HepG2 (cell line): ENCODE results near the gene TTBK1. TPM values are rescaled to one million over a fixed set of nuclear protein-coding genes. Genes with fewer than 3 reads are reported as not detected.
A peak's percentile ranks its signal among the peaks of the same experiment; 100 is the strongest.

Experiments used
- ARNT2 ChIP-seq: sonication (generic); formaldehyde crosslinking; IDR thresholded peaks from 2 replicates; pipeline ENCODE4 v1.8.0; 2022; ENCODE audit warnings: mild to moderate bottlenecking, low read depth, missing genetic modification reagents, moderate library complexity
- GTF3A ChIP-seq: sonication (generic); formaldehyde crosslinking; conservative IDR thresholded peaks from 2 replicates; pipeline ENCODE4 v1.4.0; 2020; ENCODE audit warnings: mild to moderate bottlenecking, missing genetic modification reagents
- NFIC ChIP-seq: IDR thresholded peaks from 2 replicates; pipeline ENCODE4 v1.6.1; 2012; ENCODE audit warnings: mild to moderate bottlenecking, low read length, inconsistent platforms
- SP2 ChIP-seq: sonication (generic); formaldehyde crosslinking; IDR thresholded peaks from 2 replicates; pipeline ENCODE4 v1.5.1; 2020; ENCODE audit warnings: mild to moderate bottlenecking, missing genetic modification reagents
- TERF1 ChIP-seq: sonication (generic); formaldehyde crosslinking; IDR thresholded peaks from 2 replicates; pipeline ENCODE4 v1.8.0; 2022; ENCODE audit warnings: mild to moderate bottlenecking, missing genetic modification reagents, moderate library complexity
- ZBTB7B ChIP-seq: sonication (generic); formaldehyde crosslinking; IDR thresholded peaks from 2 replicates; pipeline ENCODE4 v1.4.0; 2020; ENCODE audit warnings: missing genetic modification reagents
- ZKSCAN1 ChIP-seq: fragments of 150-350 bp; IDR thresholded peaks from 2 replicates; pipeline ENCODE4 v1.6.1; 2014; ENCODE audit warnings: low read length
- ZNF513 ChIP-seq: sonication (generic); formaldehyde crosslinking; conservative IDR thresholded peaks from 2 replicates; pipeline ENCODE4 v1.5.0; 2020; ENCODE audit warnings: missing genetic modification reagents
- ZNF619 ChIP-seq: sonication (generic); formaldehyde crosslinking; IDR thresholded peaks from 2 replicates; pipeline ENCODE4 v1.4.0; 2020; ENCODE audit warnings: mild to moderate bottlenecking, missing genetic modification reagents
- ZNF652 ChIP-seq: IDR thresholded peaks from 2 replicates; pipeline ENCODE4 v1.6.1; 2016; ENCODE audit warnings: low read depth, borderline replicate concordance
- ZNF780A ChIP-seq: sonication (generic); formaldehyde crosslinking; IDR thresholded peaks from 2 replicates; pipeline ENCODE4 v1.8.0; 2022; ENCODE audit warnings: mild to moderate bottlenecking, missing genetic modification reagents, moderate library complexity
- ZNF839 ChIP-seq: sonication (generic); formaldehyde crosslinking; IDR thresholded peaks from 2 replicates; pipeline ENCODE4 v1.4.0; 2020; ENCODE audit warnings: missing genetic modification reagents, mild to moderate bottlenecking, borderline replicate concordance
- ZSCAN20 ChIP-seq: sonication (generic); formaldehyde crosslinking; IDR thresholded peaks from 2 replicates; pipeline ENCODE4 v1.4.0; 2020; ENCODE audit warnings: missing genetic modification reagents, mild to moderate bottlenecking, borderline replicate concordance
- polyA plus RNA-seq, 8 experiments: library from polyadenylated mRNA; depleted of rRNA in 3 of 8; stranded (reverse) in 7 of 8; unstranded in 1 of 8; fragments of >200 nt; fragmentation: Illumina TruSeq in 4 of 8; extraction: Trizol in 4 of 8; gene quantifications; 2 replicates each; pipeline versions ENCODE4 v1.2.1 to v1.2.3, GENCODE V29; 2011 to 2016; ENCODE audit warnings: low read depth in 4 of 8, missing spikeins in 1 of 8, mixed read lengths in 1 of 8; ENCODE audit not compliant: insufficient read depth in 1 of 8
- total RNA-seq, 5 experiments: library from RNA; depleted of rRNA; stranded (reverse); fragments of >200 nt; fragmentation: Illumina TruSeq; extraction: Trizol; gene quantifications; 2 replicates each; pipeline ENCODE4 v1.2.3, GENCODE V29; 2016; ENCODE audit warnings: low read depth in 1 of 5
- TF ChIP-seq, protein P1 (sequence below): sonication (generic); formaldehyde crosslinking; IDR thresholded peaks from 2 replicates; pipeline ENCODE4 v1.9.0; 2021; ENCODE audit warnings: missing genetic modification reagents, borderline replicate concordance
- TF ChIP-seq, protein P2 (sequence below): sonication (generic); formaldehyde crosslinking; IDR thresholded peaks from 2 replicates; pipeline ENCODE4 v1.4.0; 2020; ENCODE audit warnings: mild to moderate bottlenecking, missing genetic modification reagents

The TTBK1 gene
- total and polyA plus RNA-seq, 2 of the 13 experiments (the other 11 are each of a cell fraction or from before 2014, with no cell fraction given), result 0.24 to 0.33 TPM

GRCh38 chr6:43228951-43229802 is 14.1 kb upstream of the TTBK1 start, which contains the start of gene DNPH1 (continued):
- TF ChIP-seq ZNF513, result no peak; the same call in 1 of the 2 replicates
- peak; percentile 80; the same call in 1 of the 2 replicates for TF ChIP-seq TERF1 (CRISPR knock-in tag)
- no peak for TF ChIP-seq ZNF652
- TF ChIP-seq, protein P1, sequence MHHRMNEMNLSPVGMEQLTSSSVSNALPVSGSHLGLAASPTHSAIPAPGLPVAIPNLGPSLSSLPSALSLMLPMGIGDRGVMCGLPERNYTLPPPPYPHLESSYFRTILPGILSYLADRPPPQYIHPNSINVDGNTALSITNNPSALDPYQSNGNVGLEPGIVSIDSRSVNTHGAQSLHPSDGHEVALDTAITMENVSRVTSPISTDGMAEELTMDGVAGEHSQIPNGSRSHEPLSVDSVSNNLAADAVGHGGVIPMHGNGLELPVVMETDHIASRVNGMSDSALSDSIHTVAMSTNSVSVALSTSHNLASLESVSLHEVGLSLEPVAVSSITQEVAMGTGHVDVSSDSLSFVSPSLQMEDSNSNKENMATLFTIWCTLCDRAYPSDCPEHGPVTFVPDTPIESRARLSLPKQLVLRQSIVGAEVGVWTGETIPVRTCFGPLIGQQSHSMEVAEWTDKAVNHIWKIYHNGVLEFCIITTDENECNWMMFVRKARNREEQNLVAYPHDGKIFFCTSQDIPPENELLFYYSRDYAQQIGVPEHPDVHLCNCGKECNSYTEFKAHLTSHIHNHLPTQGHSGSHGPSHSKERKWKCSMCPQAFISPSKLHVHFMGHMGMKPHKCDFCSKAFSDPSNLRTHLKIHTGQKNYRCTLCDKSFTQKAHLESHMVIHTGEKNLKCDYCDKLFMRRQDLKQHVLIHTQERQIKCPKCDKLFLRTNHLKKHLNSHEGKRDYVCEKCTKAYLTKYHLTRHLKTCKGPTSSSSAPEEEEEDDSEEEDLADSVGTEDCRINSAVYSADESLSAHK (CRISPR knock-in tag), result no peak
- TF ChIP-seq NFIC, result no peak; the same call in 1 of the 2 replicates
- peak; percentile 54; the same call in 1 of the 2 replicates for TF ChIP-seq SP2 (CRISPR knock-in tag)
- peak; percentile 92; the same call in 1 of the 2 replicates for TF ChIP-seq ZSCAN20 (CRISPR knock-in tag)
- TF ChIP-seq ZKSCAN1, result no peak
- TF ChIP-seq ZBTB7B (CRISPR knock-in tag), result no peak
- TF ChIP-seq ARNT2, result peak; percentile 97
- TF ChIP-seq ZNF780A (CRISPR knock-in tag), result no peak
- TF ChIP-seq ZNF619, result peak; percentile 58; the same call in 1 of the 2 replicates
- no peak for TF ChIP-seq GTF3A (CRISPR knock-in tag)
- TF ChIP-seq, protein P2, sequence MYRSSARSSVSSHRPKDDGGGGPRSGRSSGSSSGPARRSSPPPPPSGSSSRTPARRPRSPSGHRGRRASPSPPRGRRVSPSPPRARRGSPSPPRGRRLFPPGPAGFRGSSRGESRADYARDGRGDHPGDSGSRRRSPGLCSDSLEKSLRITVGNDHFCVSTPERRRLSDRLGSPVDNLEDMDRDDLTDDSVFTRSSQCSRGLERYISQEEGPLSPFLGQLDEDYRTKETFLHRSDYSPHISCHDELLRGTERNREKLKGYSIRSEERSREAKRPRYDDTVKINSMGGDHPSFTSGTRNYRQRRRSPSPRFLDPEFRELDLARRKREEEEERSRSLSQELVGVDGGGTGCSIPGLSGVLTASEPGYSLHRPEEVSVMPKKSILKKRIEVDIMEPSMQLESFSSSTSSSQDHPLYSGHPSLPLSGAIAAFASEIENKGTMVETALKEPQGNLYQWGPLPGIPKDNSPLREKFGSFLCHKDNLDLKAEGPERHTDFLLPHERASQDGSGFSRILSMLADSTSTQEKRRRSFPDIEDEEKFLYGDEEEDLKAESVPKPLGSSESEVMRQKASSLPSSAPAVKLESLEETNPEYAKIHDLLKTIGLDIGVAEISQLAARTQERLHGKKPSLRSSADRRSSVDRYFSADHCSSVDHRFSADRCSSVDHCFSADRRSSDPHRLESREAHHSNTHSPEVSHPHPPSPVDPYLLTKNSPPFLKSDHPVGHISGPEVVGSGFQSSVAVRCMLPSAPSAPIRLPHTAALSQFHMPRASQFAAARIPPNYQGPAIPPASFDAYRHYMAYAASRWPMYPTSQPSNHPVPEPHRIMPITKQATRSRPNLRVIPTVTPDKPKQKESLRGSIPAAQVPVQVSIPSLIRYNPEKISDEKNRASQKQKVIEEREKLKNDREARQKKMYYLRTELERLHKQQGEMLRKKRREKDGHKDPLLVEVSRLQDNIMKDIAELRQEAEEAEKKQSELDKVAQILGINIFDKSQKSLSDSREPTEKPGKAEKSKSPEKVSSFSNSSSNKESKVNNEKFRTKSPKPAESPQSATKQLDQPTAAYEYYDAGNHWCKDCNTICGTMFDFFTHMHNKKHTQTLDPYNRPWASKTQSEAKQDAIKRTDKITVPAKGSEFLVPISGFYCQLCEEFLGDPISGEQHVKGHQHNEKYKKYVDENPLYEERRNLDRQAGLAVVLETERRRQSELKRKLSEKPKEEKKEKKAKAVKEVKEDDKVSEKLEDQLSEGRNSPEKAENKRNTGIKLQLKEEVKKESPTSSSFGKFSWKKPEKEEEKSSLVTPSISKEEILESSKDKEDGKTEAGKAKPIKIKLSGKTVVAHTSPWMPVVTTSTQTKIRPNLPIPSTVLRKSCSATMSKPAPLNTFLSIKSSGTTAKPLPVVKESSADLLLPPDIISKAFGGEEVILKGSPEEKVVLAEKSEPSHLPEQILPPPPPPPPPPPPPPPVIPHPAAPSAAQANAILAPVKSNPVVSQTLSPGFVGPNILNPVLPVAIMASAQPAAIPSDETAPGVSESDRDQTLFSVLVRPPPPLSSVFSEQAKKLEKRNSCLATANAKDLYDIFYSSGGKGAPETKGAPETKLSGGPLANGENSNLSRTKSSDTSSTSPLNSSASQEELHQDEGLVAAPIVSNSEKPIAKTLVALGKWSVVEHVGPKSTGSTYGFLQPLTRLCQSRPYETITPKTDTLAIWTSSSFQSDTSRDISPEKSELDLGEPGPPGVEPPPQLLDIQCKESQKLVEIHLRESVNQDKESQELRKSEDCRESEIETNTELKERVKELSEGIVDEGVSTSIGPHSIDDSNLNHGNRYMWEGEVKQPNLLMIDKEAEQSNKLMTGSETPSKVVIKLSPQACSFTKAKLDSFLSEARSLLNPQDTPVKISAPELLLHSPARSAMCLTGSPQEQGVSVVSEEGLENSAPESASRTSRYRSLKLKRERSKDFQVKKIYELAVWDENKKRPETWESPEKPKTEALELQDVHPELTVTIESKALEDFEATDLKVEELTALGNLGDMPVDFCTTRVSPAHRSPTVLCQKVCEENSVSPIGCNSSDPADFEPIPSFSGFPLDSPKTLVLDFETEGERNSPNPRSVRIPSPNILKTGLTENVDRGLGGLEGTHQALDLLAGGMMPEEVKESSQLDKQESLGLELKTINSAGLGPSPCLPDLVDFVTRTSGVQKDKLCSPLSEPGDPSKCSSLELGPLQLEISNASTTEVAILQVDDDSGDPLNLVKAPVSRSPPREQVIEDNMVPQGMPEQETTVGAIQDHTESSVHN, result peak; percentile 71; the same call in 1 of the 2 replicates
- peak; percentile 96; the same call in 1 of the 2 replicates for TF ChIP-seq ZNF839 (CRISPR knock-in tag)
